Caco-2 (cell line): Measurements from ENCODE around the gene GLDC. TPM values are rescaled to one million over a fixed set of nuclear protein-coding genes. Genes with fewer than 3 reads are reported as not detected.

ENCODE experiments used
- BruUV-seq: library from RNA; stranded (reverse); fragments of 400-500 nt; replicated peaks from 2 replicates; lab custom pipeline; 2021; lab: Mats Ljungman, UMichigan
- CTCF ChIA-PET: fragments of 300-600 bp; sonication (Branson Sonifier 250); formaldehyde crosslinking; loops from one replicate; lab custom pipeline; 2022; ENCODE audit warnings: antibody characterized with exemption; lab: Charles Lee
- POLR2A ChIA-PET: fragments of 300-600 bp; sonication (Branson Sonifier 250); formaldehyde crosslinking; loops from one replicate; lab custom pipeline; 2022; ENCODE audit warnings: antibody characterized with exemption; lab: Charles Lee
- DNase-seq, 2 experiments: peaks; one replicate each; pipeline versions ENCODE4 v3.0.0 to v3.0.0-alpha.2; 2020 to 2022
- H3K27me3 ChIP-seq: replicated peaks from 2 replicates; pipeline ENCODE4 v1.6.0; 2011; ENCODE audit warnings: low read length; ENCODE audit not compliant: control insufficient read depth, insufficient read depth
- H3K36me3 ChIP-seq: 2 replicates; pipeline ENCODE4 v1.5.1; 2011; ENCODE audit warnings: low read length; ENCODE audit not compliant: control insufficient read depth, insufficient read depth
- H3K4me1 ChIP-seq: fragments of 250-450 bp; sonication (Bioruptor Pico); 2 replicates; pipeline ENCODE4 v1.5.1; 2020; ENCODE audit warnings: mild to moderate bottlenecking
- H3K4me3 ChIP-seq: 2 replicates; pipeline ENCODE4 v1.5.1; 2011; ENCODE audit warnings: low read depth, mild to moderate bottlenecking, control low read depth, low read length
- H3K9me3 ChIP-seq: fragments of 250-450 bp; sonication (Bioruptor Pico); 2 replicates; pipeline ENCODE4 v1.5.1; 2020; ENCODE audit warnings: mild to moderate bottlenecking, moderate library complexity
- H3K27ac Mint-ChIP-seq: one replicate; pipeline ENCODE4 v1.8.0; 2022; ENCODE audit warnings: mixed read lengths; ENCODE audit not compliant: unreplicated experiment
- H3K27me3 Mint-ChIP-seq: one replicate; pipeline ENCODE4 v1.8.0; 2022; ENCODE audit warnings: mixed read lengths; ENCODE audit not compliant: insufficient read depth, unreplicated experiment
- H3K36me3 Mint-ChIP-seq: one replicate; pipeline ENCODE4 v1.8.0; 2022; ENCODE audit warnings: mild to moderate bottlenecking, mixed read lengths; ENCODE audit not compliant: insufficient read depth, unreplicated experiment
- H3K4me1 Mint-ChIP-seq: one replicate; pipeline ENCODE4 v1.8.0; 2022; ENCODE audit warnings: low read depth, mixed read lengths; ENCODE audit not compliant: unreplicated experiment
- H3K4me3 Mint-ChIP-seq: one replicate; pipeline ENCODE4 v1.8.0; 2022; ENCODE audit warnings: mild to moderate bottlenecking, moderate library complexity, mixed read lengths; ENCODE audit not compliant: unreplicated experiment
- H3K9me3 Mint-ChIP-seq: one replicate; pipeline ENCODE4 v1.8.0; 2022; ENCODE audit warnings: mixed read lengths; ENCODE audit not compliant: unreplicated experiment
- CTCF ChIP-seq, 2 experiments: fragments of 200-600 bp in 1 of 2; IDR thresholded peaks; 1 replicate in 1 of 2; 2 replicates in 1 of 2; pipeline versions ENCODE4 v1.5.1 to v1.8.0; 2011 to 2022; ENCODE audit warnings: antibody characterized with exemption in 1 of 2, control low read depth in 1 of 2, inconsistent platforms in 1 of 2, low read depth in 1 of 2, low read length in 1 of 2, mild to moderate bottlenecking in 1 of 2, moderate library complexity in 1 of 2; ENCODE audit not compliant: insufficient read depth in 1 of 2, severe bottlenecking in 1 of 2, unreplicated experiment in 1 of 2
- intact Hi-C: fragments of 100-400 bp; cut with micrococcal nuclease; formaldehyde crosslinking; loops from one replicate; pipeline ENCODE4 v1.10.0; 2022; ENCODE audit not compliant: unreplicated experiment
- total RNA-seq: library from RNA; stranded (reverse); gene quantifications from 2 replicates; pipeline ENCODE4 v1.2.3, GENCODE V29; 2022

GLDC gene
- total RNA-seq, 1 experiment from 2014 or later = 320 TPM

- BruUV-seq = no TSS peak
- Mint-ChIP-seq H3K4me3 (no peak overlapping the region), H3K9me3 (no peaks in the 10 kb centered on the region), H3K36me3 (peaks cover 91% of the 10 kb centered on the region), H3K4me1 (no peaks in the 10 kb centered on the region), H3K27me3 (no peaks in the 10 kb centered on the region), H3K27ac (no peak overlapping the region)
- Histone ChIP-seq H3K9me3 (no peaks in the 10 kb centered on the region), H3K4me3 (no peak overlapping the region), H3K36me3 (no peaks in the 10 kb centered on the region; the same call in 1 of the 2 replicates), H3K4me1 (no peaks in the 10 kb centered on the region), H3K27me3 (no peaks in the 10 kb centered on the region)
- ChIA-PET CTCF (no interaction called here), POLR2A (no interaction called here)
- TF ChIP-seq CTCF (IDR thresholded peaks at IDR 0.05; ENCODE audit: insufficient read depth in 1 of 2, low read depth in 1 of 2, low read length in 1 of 2, severe bottlenecking in 1 of 2, unreplicated experiment in 1 of 2) = no peak
- DNase-seq = no peak
- intact Hi-C loops = no loop called here
Measured at GRCh38 chr9:6567140-6567591, 78.4 kb downstream of the GLDC start.

GRCh38 chr9:6566409-6567139 is 79.0 kb downstream of the GLDC start:
- no TSS peak for BruUV-seq
- ChIA-PET CTCF (no interaction called here), POLR2A (no interaction called here)

GRCh38 chr9:6565312-6565711 is 80.2 kb downstream of the GLDC start:
- intact Hi-C loops = no loop called here
- POLR2A ChIA-PET = no interaction called here
- no peaks in the 10 kb centered on the region; the same call in 1 of the 2 replicates for H3K36me3 ChIP-seq

More at GRCh38 chr9:6566409-6567139, 79.0 kb downstream of the GLDC start:
- Mint-ChIP-seq H3K27me3 (no peaks in the 10 kb centered on the region), H3K9me3 (no peaks in the 10 kb centered on the region), H3K4me1 (no peaks in the 10 kb centered on the region), H3K36me3 (peaks cover 90% of the 10 kb centered on the region), H3K4me3 (no peak overlapping the region), H3K27ac (no peak overlapping the region)
- Histone ChIP-seq H3K27me3 (no peaks in the 10 kb centered on the region), H3K36me3 (no peaks in the 10 kb centered on the region; the same call in 1 of the 2 replicates), H3K4me1 (no peaks in the 10 kb centered on the region), H3K9me3 (no peaks in the 10 kb centered on the region), H3K4me3 (no peak overlapping the region)
- no peak for DNase-seq
- intact Hi-C loops = no loop called here
- no peak for TF ChIP-seq CTCF (IDR thresholded peaks at IDR 0.05; ENCODE audit: insufficient read depth in 1 of 2, low read depth in 1 of 2, low read length in 1 of 2, severe bottlenecking in 1 of 2, unreplicated experiment in 1 of 2)

More at GRCh38 chr9:6565312-6565711, 80.2 kb downstream of the GLDC start:
- Histone ChIP-seq H3K4me3 (no peak overlapping the region), H3K27me3 (no peaks in the 10 kb centered on the region), H3K4me1 (no peaks in the 10 kb centered on the region), H3K9me3 (no peaks in the 10 kb centered on the region)
- no peak for TF ChIP-seq CTCF (IDR thresholded peaks at IDR 0.05; ENCODE audit: insufficient read depth in 1 of 2, low read depth in 1 of 2, low read length in 1 of 2, severe bottlenecking in 1 of 2, unreplicated experiment in 1 of 2)
- Mint-ChIP-seq H3K4me1 (no peaks in the 10 kb centered on the region), H3K27me3 (no peaks in the 10 kb centered on the region), H3K27ac (no peak overlapping the region), H3K36me3 (peaks cover 95% of the 10 kb centered on the region), H3K4me3 (no peak overlapping the region), H3K9me3 (no peaks in the 10 kb centered on the region)
- no TSS peak for BruUV-seq
- no peak for DNase-seq
- CTCF ChIA-PET = no interaction called here
